Posterior vena cava (tissue), 2 donors: ENCODE data around the gene PTPRN2. TPM values are rescaled to one million over a fixed set of nuclear protein-coding genes. Genes with fewer than 3 reads are reported as not detected.

Experiments used
- DNase-seq: peaks from one replicate; pipeline ENCODE4 v3.0.0-alpha.2; 2020; ENCODE audit warnings: low spot score
- intact Hi-C, 2 donors: fragments of 100-400 bp; cut with DNase I; formaldehyde crosslinking; loops; one replicate each; pipeline versions ENCODE4 v1.14.1 to v1.14.2; 2022 to 2023
- total RNA-seq, 2 donors: library from RNA; stranded (reverse); fragmentation: NEBNext Ultra II Directional; extraction: Animal tissue kit (Norgen Biotek cat#: 25700); gene quantifications; one replicate each; pipeline ENCODE4 v1.2.1, GENCODE V29; 2021
- donor health status: DM: yes; HTN: yes; CAD: no.
- donor health status: DM: yes; HTN: yes; CAD: no.

PTPRN2 gene
- total RNA-seq, 2 donors from 2014 or later, result 1.6 to 2.8 TPM

- DNase-seq, result peak; percentile 59
- intact Hi-C loops, result no loop called here
Measured at GRCh38 chr7:158108646-158109293, 478.9 kb downstream of the PTPRN2 start.

GRCh38 chr7:158107806-158108205, 479.8 kb downstream of the PTPRN2 start:
- intact Hi-C loops, result no loop called here
- peak; percentile 45 for DNase-seq

GRCh38 chr7:158106272-158106671, 481.4 kb downstream of the PTPRN2 start:
- DNase-seq, result peak; percentile 24
- intact Hi-C loops, result no loop called here

DNA sequence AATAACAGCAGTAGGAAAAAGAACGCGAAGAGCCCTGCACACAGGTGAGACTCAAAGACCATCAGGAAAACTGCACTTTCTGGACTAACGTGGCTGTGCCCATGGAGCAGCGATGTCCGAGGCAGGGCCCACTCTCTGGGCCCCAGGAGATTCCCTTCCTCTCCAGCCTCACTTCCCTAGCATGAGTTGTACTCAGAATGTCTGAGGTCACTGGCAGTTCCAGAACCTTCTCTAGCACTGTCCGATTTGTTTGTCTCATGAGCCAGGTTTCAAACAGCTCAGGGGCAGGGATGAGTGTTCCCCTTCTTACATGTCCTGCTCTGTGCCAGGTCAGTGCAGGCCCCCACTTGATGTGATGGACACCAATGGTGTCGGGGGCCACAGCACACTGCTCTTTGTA, 484.2 kb downstream of the PTPRN2 start:
- intact Hi-C loops, result no loop called here
- DNase-seq, result peak; percentile 40

- intact Hi-C loops, result no loop called here
Measured at GRCh38 chr7:158102897-158103296, 484.7 kb downstream of the PTPRN2 start.

GRCh38 chr7:158101821-158102450, 485.7 kb downstream of the PTPRN2 start:
- peak; percentile 70 for DNase-seq
- intact Hi-C loops, result no loop called here

More at GRCh38 chr7:158102897-158103296, 484.7 kb downstream of the PTPRN2 start:
- DNase-seq, result peak; percentile 48

DNA sequence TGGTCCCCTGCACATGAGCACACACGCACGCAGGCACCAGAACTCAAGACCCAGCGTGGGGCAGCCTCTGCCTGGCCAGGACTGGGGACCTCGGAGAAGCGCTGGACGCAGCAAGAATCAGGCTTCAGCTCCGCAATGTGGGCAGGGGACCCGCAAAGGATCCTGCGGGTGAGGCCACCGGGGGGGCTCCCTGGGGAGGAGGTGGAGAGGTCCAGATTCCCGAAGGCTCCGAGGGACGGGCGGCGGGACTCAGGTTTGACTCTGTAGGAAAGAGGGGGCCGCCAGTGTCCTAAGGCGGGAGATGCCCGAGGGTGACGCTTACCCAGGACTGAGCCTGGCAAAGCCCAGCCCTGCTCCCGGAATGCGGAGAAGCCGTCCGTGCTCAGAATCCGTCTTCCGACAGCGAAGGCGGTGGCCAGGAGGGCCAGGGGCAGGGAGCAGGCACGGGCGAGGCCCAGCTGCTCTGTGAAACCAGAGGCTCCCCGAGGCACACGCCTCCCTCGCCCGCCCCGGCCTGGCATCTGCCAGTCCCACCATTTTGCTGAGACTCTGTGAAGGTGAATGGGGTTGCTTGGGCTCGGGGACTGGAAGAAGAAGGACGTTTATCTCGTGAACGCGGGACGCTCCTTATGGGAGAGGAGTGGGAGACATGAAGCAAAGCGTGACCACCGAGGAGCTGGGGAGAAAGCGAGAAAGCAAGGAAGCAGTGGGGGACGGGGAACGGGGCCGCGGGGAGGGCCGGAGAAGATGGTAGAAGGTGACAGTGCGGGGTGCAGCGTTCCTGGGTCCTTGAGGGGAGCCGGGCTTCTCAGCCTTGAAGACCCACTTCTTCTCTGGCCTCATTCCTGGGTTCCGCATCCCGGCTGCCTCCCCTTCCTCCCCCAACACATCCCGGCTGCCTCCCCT, 489.2 kb downstream of the PTPRN2 start:
- DNase-seq, result peak; percentile 79
- intact Hi-C loops, result loop anchor here in 1 of 2 donors (5.0 kb wide), 1 partner anchor 1011 kb away; no protein-coding TSS in a partner anchor

DNA sequence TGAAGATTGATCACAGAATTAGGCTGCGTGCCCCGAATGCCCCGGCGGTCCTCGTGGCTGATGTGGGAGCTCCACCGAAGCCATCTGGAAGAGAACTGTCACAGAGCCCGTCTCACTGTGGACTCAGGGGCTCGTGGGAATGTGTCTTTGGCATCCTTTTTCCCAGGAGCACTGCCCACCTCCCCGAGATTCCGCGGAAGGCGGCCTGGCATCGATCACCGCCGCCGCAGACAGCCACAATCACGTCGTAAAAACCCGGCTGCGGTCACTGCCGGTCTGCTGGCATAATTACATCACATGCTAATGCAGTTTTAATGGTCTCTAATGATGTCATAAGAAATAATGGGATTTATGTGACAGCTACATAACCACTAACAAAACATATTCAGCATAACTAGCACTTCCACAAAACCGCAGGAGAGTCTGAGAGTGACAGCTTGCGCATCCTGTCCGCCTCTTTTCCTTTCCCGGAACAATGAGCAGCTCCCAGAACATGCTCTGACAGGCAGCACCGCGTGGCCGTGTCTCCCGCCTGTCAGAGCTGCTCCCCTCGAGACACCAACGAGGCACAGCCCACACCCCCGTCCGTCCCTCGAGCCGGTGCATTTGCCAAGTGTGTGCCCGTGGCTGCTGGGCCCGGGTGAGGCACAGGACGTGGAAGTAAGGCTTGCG, 490.0 kb downstream of the PTPRN2 start:
- peak; percentile 78 for DNase-seq
- intact Hi-C loops, result loop anchor here in 1 of 2 donors (5.0 kb wide), 1 partner anchor 1010 kb away; no protein-coding TSS in a partner anchor

DNA sequence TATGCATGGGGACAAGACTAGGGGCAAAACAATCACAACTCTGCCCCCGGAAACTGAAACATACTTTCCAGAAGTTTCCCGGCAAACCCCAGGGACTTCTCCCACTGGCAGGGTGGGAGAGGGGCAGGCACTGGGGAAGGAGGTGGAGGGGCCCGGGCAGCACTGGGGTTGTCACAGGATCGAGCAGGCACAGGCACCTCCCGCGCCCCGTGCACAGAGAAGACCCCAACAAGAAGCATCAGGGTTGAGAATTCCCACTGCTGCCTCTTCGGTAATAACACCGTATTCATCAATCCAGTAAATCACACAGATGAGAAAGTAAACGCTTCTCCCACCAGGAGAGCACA, 490.5 kb downstream of the PTPRN2 start:
- intact Hi-C loops, result loop anchor here in 1 of 2 donors (5.0 kb wide), 1 partner anchor 1010 kb away; no protein-coding TSS in a partner anchor
- DNase-seq, result no peak

DNA sequence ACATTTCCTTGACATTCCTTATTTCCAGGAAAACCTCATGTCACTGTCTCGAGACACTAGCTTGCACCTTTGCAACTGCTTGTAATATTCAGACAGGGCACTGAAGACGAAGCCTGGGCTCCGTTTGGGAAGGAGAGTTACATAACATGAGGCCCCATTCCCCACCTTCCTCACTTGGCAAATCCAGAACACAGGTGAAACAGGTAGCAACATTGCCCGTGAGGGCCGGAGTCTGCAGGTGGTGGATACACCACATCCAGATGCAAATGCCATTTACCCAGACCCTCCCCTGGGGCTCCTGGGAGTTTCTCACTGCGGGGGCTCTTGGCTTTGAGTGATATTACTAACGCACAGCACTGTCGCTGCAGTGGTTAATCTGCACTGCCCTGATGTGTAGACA, 491.0 kb downstream of the PTPRN2 start:
- DNase-seq, result peak; percentile 64
- intact Hi-C loops, result loop anchor here in 1 of 2 donors (5.0 kb wide), 1 partner anchor 1009 kb away; no protein-coding TSS in a partner anchor

GRCh38 chr7:158094671-158095226, 492.9 kb downstream of the PTPRN2 start:
- intact Hi-C loops, result loop anchor here in 1 of 2 donors (5.0 kb wide), 1 partner anchor 1007 kb away; no protein-coding TSS in a partner anchor
- DNase-seq, result peak; percentile 54

DNA sequence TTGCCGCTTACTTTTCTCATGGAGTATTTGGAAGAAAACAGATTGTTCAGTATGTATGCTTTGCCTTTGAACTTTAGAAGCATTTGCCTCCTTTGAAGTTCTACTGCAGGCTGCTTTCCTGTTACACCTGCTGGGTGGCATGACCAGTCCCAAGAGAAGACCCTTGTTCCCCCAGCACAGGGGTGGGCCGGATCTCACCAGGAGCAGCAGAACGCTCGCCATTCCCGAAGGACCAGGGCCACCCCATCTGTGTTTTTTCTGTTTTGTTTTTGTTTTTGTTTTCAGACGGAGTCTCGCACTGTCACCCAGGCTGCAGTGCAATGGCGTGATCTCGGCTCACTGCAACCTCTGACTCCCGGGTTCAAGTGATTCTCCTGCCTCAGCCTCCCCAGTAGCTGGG, 493.6 kb downstream of the PTPRN2 start:
- intact Hi-C loops, result no loop called here
- peak; percentile 37 for DNase-seq

DNA sequence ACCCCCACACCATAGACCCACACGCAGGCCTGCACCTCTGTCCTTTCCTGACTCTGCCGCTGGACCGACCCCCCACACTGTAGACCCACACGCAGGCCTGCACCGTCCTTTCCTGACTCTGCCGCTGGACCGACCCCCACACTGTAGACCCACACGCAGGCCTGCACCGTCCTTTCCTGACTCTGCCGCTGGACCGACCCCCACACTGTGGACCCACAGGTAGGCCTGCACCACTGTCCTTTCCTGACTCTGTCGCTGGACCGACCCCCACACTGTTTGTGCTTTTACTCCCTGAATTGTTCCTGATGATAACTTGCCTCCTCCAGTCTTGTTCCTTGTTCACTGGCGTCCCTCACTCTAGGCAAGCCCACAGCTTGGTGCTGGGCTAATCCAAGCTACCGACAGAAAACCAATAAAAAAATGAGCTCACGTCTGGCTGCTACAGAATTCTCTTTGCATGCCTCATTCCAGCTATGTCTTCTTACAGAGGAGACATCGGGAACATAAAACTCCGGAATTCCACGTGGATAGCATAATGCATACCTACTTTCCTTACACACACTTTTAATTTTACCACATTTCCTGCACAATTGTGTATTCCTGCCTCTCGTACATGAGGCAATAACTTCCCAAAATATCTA, 494.3 kb downstream of the PTPRN2 start:
- DNase-seq, result peak; percentile 49
- intact Hi-C loops, result no loop called here

DNA sequence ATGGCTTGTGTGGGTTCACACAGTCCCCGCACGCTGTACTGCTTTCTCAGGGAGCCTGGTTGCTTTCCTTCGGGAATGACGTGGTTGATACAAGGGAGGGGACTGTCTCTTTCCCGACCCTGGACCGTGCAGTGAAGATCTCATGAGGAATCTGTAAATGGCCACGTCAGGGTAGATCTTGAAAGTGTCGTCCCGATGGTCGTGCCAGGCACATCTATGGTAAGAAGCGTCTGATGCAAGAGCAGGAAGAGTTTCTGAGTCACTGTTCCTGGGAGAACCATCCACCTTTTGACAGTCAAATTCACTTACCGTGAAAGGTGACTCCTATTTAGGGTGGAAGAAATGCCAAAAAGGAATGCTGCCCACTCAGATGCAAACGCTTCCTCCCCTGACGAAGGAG, 500.4 kb downstream of the PTPRN2 start:
- intact Hi-C loops, result no loop called here
- DNase-seq, result peak; percentile 31

- peak; percentile 54 for DNase-seq
- intact Hi-C loops, result no loop called here
Measured at GRCh38 chr7:158085741-158086695, 501.6 kb downstream of the PTPRN2 start.

GRCh38 chr7:158084555-158084954, 503.1 kb downstream of the PTPRN2 start:
- intact Hi-C loops, result no loop called here
- peak; percentile 42 for DNase-seq

GRCh38 chr7:158083526-158084310, 503.9 kb downstream of the PTPRN2 start:
- intact Hi-C loops, result no loop called here
- peak; percentile 66 for DNase-seq
